Uterus (tissue), 4 donors: ENCODE measurements around the gene HRG. TPM values are rescaled to one million over a fixed set of nuclear protein-coding genes. Genes with fewer than 3 reads are reported as not detected.

ENCODE experiments used
- DNase-seq, 2 donors: peaks; one replicate each; pipeline ENCODE4 v3.0.0-alpha.2; 2019 to 2020
- H3K27ac ChIP-seq, 2 donors: fragments of 200-600 bp; sonication (generic); 1 replicate in 1 of 2; 2 replicates in 1 of 2; pipeline ENCODE4 v1.5.1; 2016 to 2018
- H3K27me3 ChIP-seq, 2 donors: fragments of 200-600 bp; sonication (generic); one replicate each; pipeline ENCODE4 v1.5.1; 2018 to 2019; ENCODE audit warnings: control low read depth in 1 of 2
- H3K36me3 ChIP-seq, 2 donors: fragments of 200-600 bp; sonication (generic); one replicate each; pipeline ENCODE4 v1.5.1; 2019; ENCODE audit warnings: control low read depth in 1 of 2
- H3K4me1 ChIP-seq, 2 donors: fragments of 200-600 bp; sonication (generic); one replicate each; pipeline ENCODE4 v1.5.1; 2018 to 2019; ENCODE audit warnings: control low read depth in 1 of 2
- H3K4me3 ChIP-seq, 2 donors: fragments of 200-600 bp; sonication (generic); 1 replicate in 1 of 2; 2 replicates in 1 of 2; pipeline ENCODE4 v1.5.1; 2018 to 2019; ENCODE audit warnings: mild to moderate bottlenecking in 1 of 2
- H3K9me3 ChIP-seq, 2 donors: fragments of 200-600 bp; sonication (generic); one replicate each; pipeline ENCODE4 v1.5.1; 2019; ENCODE audit warnings: control low read depth in 1 of 2
- CTCF ChIP-seq, 4 experiments: fragments of 200-600 bp in 2 of 4; fragments of 450-650 bp in 2 of 4; sonication (generic) in 2 of 4; IDR thresholded peaks; one replicate each; pipeline ENCODE4 v1.5.1; 2016 to 2019; ENCODE audit warnings: antibody characterized with exemption in 4 of 4, mild to moderate bottlenecking in 2 of 4, moderate library complexity in 1 of 4
- POLR2A ChIP-seq, 2 donors: fragments of 450-650 bp; IDR thresholded peaks; one replicate each; pipeline ENCODE4 v1.6.1; 2016; ENCODE audit warnings: antibody characterized with exemption in 2 of 2, mild to moderate bottlenecking in 1 of 2, moderate library complexity in 1 of 2
- intact Hi-C: fragments of 100-400 bp; cut with DNase I; formaldehyde crosslinking; loops from one replicate; pipeline ENCODE4 v1.15.1; 2023; ENCODE audit warnings: low total_unique reads
- total RNA-seq, 4 donors: library from RNA; depleted of rRNA in 3 of 4; stranded (reverse); fragments of >200 nt in 3 of 4; gene quantifications; one replicate each; pipeline versions ENCODE4 v1.1.0 to v1.2.4, GENCODE V29; 2014 to 2023
- donor health status: DM: yes; HTN: yes; CAD: no.

The HRG gene
- total RNA-seq, 4 donors from 2014 or later = not detected

- no peaks in the 10 kb centered on the region for H3K4me1 ChIP-seq
- no peak for DNase-seq
- TF ChIP-seq POLR2A (IDR thresholded peaks at IDR 0.05) (no peak), CTCF (IDR thresholded peaks at IDR 0.05) (no peak)
- intact Hi-C loops = no loop called here
- no peaks in the 10 kb centered on the region for H3K27me3 ChIP-seq
- H3K36me3 ChIP-seq = no peaks in the 10 kb centered on the region
- no peak overlapping the region for H3K27ac ChIP-seq
- H3K9me3 ChIP-seq = no peaks in the 10 kb centered on the region
- no peak overlapping the region for H3K4me3 ChIP-seq
Observed at GRCh38 chr3:186619787-186620212, 46.0 kb upstream of the HRG start.

- no peaks in the 10 kb centered on the region for H3K9me3 ChIP-seq
- intact Hi-C loops = no loop called here
Observed at GRCh38 chr3:186620213-186621092, 45.4 kb upstream of the HRG start.

GRCh38 chr3:186621894-186622650 is 43.7 kb upstream of the HRG start:
- H3K4me3 ChIP-seq = no peak overlapping the region
- no peaks in the 10 kb centered on the region for H3K27me3 ChIP-seq
- no peak for TF ChIP-seq CTCF (IDR thresholded peaks at IDR 0.05)
- TF ChIP-seq POLR2A (IDR thresholded peaks at IDR 0.05) = no peak
- H3K9me3 ChIP-seq = no peaks in the 10 kb centered on the region
- DNase-seq = no peak
- H3K4me1 ChIP-seq = no peaks in the 10 kb centered on the region
- no peaks in the 10 kb centered on the region for H3K36me3 ChIP-seq
- intact Hi-C loops = no loop called here
- no peak overlapping the region for H3K27ac ChIP-seq

More at GRCh38 chr3:186620213-186621092, 45.4 kb upstream of the HRG start:
- no peak overlapping the region for H3K27ac ChIP-seq
- H3K4me3 ChIP-seq = no peak overlapping the region
- H3K27me3 ChIP-seq = no peaks in the 10 kb centered on the region
- H3K4me1 ChIP-seq = no peaks in the 10 kb centered on the region
- no peak for TF ChIP-seq POLR2A (IDR thresholded peaks at IDR 0.05)
- no peak for TF ChIP-seq CTCF (IDR thresholded peaks at IDR 0.05)
- H3K36me3 ChIP-seq = no peaks in the 10 kb centered on the region
- no peak for DNase-seq

- Histone ChIP-seq H3K4me1 (no peaks in the 10 kb centered on the region), H3K27me3 (no peaks in the 10 kb centered on the region), H3K9me3 (no peaks in the 10 kb centered on the region), H3K27ac (no peak overlapping the region), H3K4me3 (no peak overlapping the region), H3K36me3 (no peaks in the 10 kb centered on the region)
- no peak for TF ChIP-seq CTCF (IDR thresholded peaks at IDR 0.05)
- no peak for TF ChIP-seq POLR2A (IDR thresholded peaks at IDR 0.05)
- DNase-seq = no peak
- intact Hi-C loops = no loop called here
Observed at GRCh38 chr3:186622651-186623310, 43.0 kb upstream of the HRG start.
